Neuron (in vitro differentiated cells): ENCODE data around the gene SLC39A12.

ENCODE experiments used
- H2AFZ ChIP-seq: one replicate; pipeline ENCODE4 v1.6.1; 2013; ENCODE audit warnings: low read depth, mild to moderate bottlenecking, inconsistent platforms, low read length, moderate library complexity
- H3K27me3 ChIP-seq: one replicate; pipeline ENCODE4 v1.6.1; 2013; ENCODE audit warnings: low read length; ENCODE audit not compliant: insufficient read depth
- H3K36me3 ChIP-seq: one replicate; pipeline ENCODE4 v1.6.1; 2013; ENCODE audit warnings: low read length; ENCODE audit not compliant: insufficient read depth
- H3K4me1 ChIP-seq: one replicate; pipeline ENCODE4 v1.6.1; 2013; ENCODE audit warnings: low read length; ENCODE audit not compliant: insufficient read depth
- H3K4me3 ChIP-seq: 2 replicates; pipeline ENCODE4 v1.5.1; 2013; ENCODE audit warnings: mild to moderate bottlenecking, low read length, moderate library complexity
- H3K9me3 ChIP-seq: one replicate; pipeline ENCODE4 v1.6.1; 2013; ENCODE audit warnings: low read length

SLC39A12 gene

GRCh38 chr10:18087355-18087754, 135.6 kb downstream of the SLC39A12 start:
- Histone ChIP-seq H3K4me3 (no peak overlapping the region), H3K27me3 (no peaks in the 10 kb centered on the region), H2AFZ (no peak overlapping the region), H3K9me3 (no peaks in the 10 kb centered on the region), H3K36me3 (no peaks in the 10 kb centered on the region), H3K4me1 (no peaks in the 10 kb centered on the region)
